Sigmoid colon (tissue), 4 donors: ENCODE measurements around the gene TPT1.

Experiments
- CTCF ChIP-seq, 4 experiments: fragments of 450-650 bp in 3 of 4; fragments of 200-600 bp in 1 of 4; IDR thresholded peaks; one replicate each; pipeline ENCODE4 v1.5.1; 2016 to 2019; ENCODE audit warnings: antibody characterized with exemption in 4 of 4, mild to moderate bottlenecking in 3 of 4, moderate library complexity in 2 of 4
- EP300 ChIP-seq, 4 donors: sonication (generic); formaldehyde crosslinking; IDR thresholded peaks; one replicate each; pipeline ENCODE4 v1.6.1; 2017; ENCODE audit warnings: antibody characterized with exemption in 4 of 4
- POLR2A ChIP-seq, 2 donors: fragments of 450-650 bp; IDR thresholded peaks; one replicate each; pipeline ENCODE4 v1.6.1; 2016; ENCODE audit warnings: antibody characterized with exemption in 2 of 2, mild to moderate bottlenecking in 2 of 2, moderate library complexity in 2 of 2
- POLR2AphosphoS5 ChIP-seq, 4 donors: sonication (generic); formaldehyde crosslinking; IDR thresholded peaks; one replicate each; pipeline ENCODE4 v1.6.1; 2017; ENCODE audit warnings: antibody characterized with exemption in 4 of 4

GRCh38 chr13:45333251-45333976, 7.6 kb downstream of the TPT1 start:
- TF ChIP-seq POLR2A (IDR thresholded peaks at IDR 0.05) (no peak), EP300 (IDR thresholded peaks at IDR 0.05) (no peak), POLR2AphosphoS5 (IDR thresholded peaks at IDR 0.05) (no peak), CTCF (IDR thresholded peaks at IDR 0.05) (no peak)
